Keratinocyte (primary cell): ENCODE data around the gene TYRO3. TPM values are rescaled to one million over a fixed set of nuclear protein-coding genes. Genes with fewer than 3 reads are reported as not detected.

Source experiments
- DNase-seq: peaks from one replicate; pipeline ENCODE4 v3.0.0-alpha.2; 2011; ENCODE audit warnings: low read depth, missing footprints, low spot score
- FAIRE-seq: peaks from 2 replicates; lab custom pipeline; 2011; peaks lifted over from hg19 to GRCh38; lab: Jason Lieb, UNC
- H2AFZ ChIP-seq: 2 replicates; pipeline ENCODE4 v1.6.0; 2012; ENCODE audit warnings: low read length, control low read depth, inconsistent platforms; ENCODE audit not compliant: control insufficient read depth
- H3K27ac ChIP-seq: 2 replicates; pipeline ENCODE4 v1.5.1; 2011; ENCODE audit warnings: low read length; ENCODE audit not compliant: control insufficient read depth, insufficient read depth
- H3K27me3 ChIP-seq: 3 replicates; pipeline ENCODE4 v1.6.0; 2011; ENCODE audit warnings: low read length; ENCODE audit not compliant: control insufficient read depth, insufficient read depth; ENCODE audit errors: extremely low read depth
- H3K36me3 ChIP-seq, 2 experiments: 2 replicates in 1 of 2; 3 replicates in 1 of 2; pipeline ENCODE4 v1.5.1; 2011; ENCODE audit warnings: low read length in 2 of 2, mild to moderate bottlenecking in 1 of 2; ENCODE audit not compliant: control insufficient read depth in 2 of 2, insufficient read depth in 2 of 2; ENCODE audit errors: extremely low read depth in 1 of 2
- H3K4me1 ChIP-seq: 3 replicates; pipeline ENCODE4 v1.5.1; 2011; ENCODE audit warnings: low read length; ENCODE audit not compliant: control insufficient read depth, insufficient read depth; ENCODE audit errors: extremely low read depth
- H3K4me2 ChIP-seq: 3 replicates; pipeline ENCODE4 v1.6.0; 2011; ENCODE audit warnings: low read depth, low read length; ENCODE audit not compliant: control insufficient read depth, insufficient read depth; ENCODE audit errors: extremely low read depth
- H3K4me3 ChIP-seq, 3 experiments: fragments of 200-600 bp in 1 of 3; sonication (generic) in 1 of 3; 2 replicates in 2 of 3; 3 replicates in 1 of 3; pipeline ENCODE4 v1.5.1; 2011 to 2016; ENCODE audit warnings: low read length in 3 of 3, mild to moderate bottlenecking in 3 of 3, control low read depth in 2 of 3, inconsistent platforms in 1 of 3, low read depth in 1 of 3, mixed read lengths in 1 of 3, mixed run types in 1 of 3, moderate library complexity in 1 of 3; ENCODE audit not compliant: control insufficient read depth in 2 of 3, insufficient read depth in 2 of 3; ENCODE audit errors: extremely low read depth in 1 of 3
- H3K79me2 ChIP-seq: 2 replicates; pipeline ENCODE4 v1.6.0; 2012; ENCODE audit warnings: low read length; ENCODE audit not compliant: control insufficient read depth, insufficient read depth
- H3K9ac ChIP-seq: 3 replicates; pipeline ENCODE4 v1.6.0; 2011; ENCODE audit warnings: low read length; ENCODE audit not compliant: control insufficient read depth, insufficient read depth; ENCODE audit errors: extremely low read depth
- H3K9me1 ChIP-seq: 3 replicates; pipeline ENCODE4 v1.6.0; 2011; ENCODE audit warnings: low read length; ENCODE audit not compliant: control insufficient read depth, insufficient read depth; ENCODE audit errors: extremely low read depth
- H3K9me3 ChIP-seq: 2 replicates; pipeline ENCODE4 v1.5.1; 2012; ENCODE audit warnings: low read depth, low read length; ENCODE audit not compliant: control insufficient read depth
- H4K20me1 ChIP-seq: 3 replicates; pipeline ENCODE4 v1.6.0; 2011; ENCODE audit warnings: low read length; ENCODE audit not compliant: control insufficient read depth, insufficient read depth; ENCODE audit errors: extremely low read depth
- EZH2 ChIP-seq: IDR thresholded peaks from one replicate; pipeline ENCODE4 v1.6.1; 2012; ENCODE audit warnings: inconsistent platforms, mild to moderate bottlenecking, low read length, moderate library complexity
- dilution Hi-C: fragments of 300-500 bp; cut with MboI; formaldehyde crosslinking; loops from one replicate; pipeline ENCODE4 v1.7.0; 2020; ENCODE audit warnings: low sequenced_read_pairs; ENCODE audit not compliant: extremely low pct_ligation_motif_present
- polyA plus RNA-seq, 5 experiments: library from polyadenylated mRNA; depleted of rRNA in 3 of 5; stranded (reverse) in 3 of 5; stranded (forward) in 1 of 5; unstranded in 1 of 5; fragments of >200 nt; gene quantifications; 1 replicate in 1 of 5; 2 replicates in 3 of 5; 3 replicates in 1 of 5; pipeline versions ENCODE4 v1.2.1 to v1.2.3, GENCODE V29; 2011 to 2012; ENCODE audit warnings: missing spikeins in 2 of 5, low read depth in 1 of 5, low replicate concordance in 1 of 5
- TF ChIP-seq, protein P1 (sequence below), 3 experiments: IDR thresholded peaks in 1 of 3; conservative IDR thresholded peaks in 1 of 3; optimal IDR thresholded peaks in 1 of 3; 2 replicates in 2 of 3; 3 replicates in 1 of 3; pipeline versions ENCODE3 to v1.5.1; 2011; ENCODE audit warnings: low read length in 3 of 3, mild to moderate bottlenecking in 3 of 3, moderate library complexity in 2 of 3, control low read depth in 1 of 3, inconsistent platforms in 1 of 3; ENCODE audit not compliant: insufficient read depth in 2 of 3; ENCODE audit errors: extremely low read depth in 1 of 3

TYRO3 gene
- polyA plus RNA-seq, 1 donor (not counting 4 experiments of a cell fraction or from before 2014, with no cell fraction given) = 9.0 TPM

GRCh38 chr15:41571948-41572347 lies 12.9 kb downstream of the TYRO3 start:
- no peak for DNase-seq
- H3K79me2 ChIP-seq = no peaks in the 10 kb centered on the region
- no peaks in the 10 kb centered on the region for H3K9me1 ChIP-seq
- no peak for TF ChIP-seq EZH2
- TF ChIP-seq, protein P1, sequence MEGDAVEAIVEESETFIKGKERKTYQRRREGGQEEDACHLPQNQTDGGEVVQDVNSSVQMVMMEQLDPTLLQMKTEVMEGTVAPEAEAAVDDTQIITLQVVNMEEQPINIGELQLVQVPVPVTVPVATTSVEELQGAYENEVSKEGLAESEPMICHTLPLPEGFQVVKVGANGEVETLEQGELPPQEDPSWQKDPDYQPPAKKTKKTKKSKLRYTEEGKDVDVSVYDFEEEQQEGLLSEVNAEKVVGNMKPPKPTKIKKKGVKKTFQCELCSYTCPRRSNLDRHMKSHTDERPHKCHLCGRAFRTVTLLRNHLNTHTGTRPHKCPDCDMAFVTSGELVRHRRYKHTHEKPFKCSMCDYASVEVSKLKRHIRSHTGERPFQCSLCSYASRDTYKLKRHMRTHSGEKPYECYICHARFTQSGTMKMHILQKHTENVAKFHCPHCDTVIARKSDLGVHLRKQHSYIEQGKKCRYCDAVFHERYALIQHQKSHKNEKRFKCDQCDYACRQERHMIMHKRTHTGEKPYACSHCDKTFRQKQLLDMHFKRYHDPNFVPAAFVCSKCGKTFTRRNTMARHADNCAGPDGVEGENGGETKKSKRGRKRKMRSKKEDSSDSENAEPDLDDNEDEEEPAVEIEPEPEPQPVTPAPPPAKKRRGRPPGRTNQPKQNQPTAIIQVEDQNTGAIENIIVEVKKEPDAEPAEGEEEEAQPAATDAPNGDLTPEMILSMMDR (optimal IDR thresholded peaks at IDR 0.05 in 1 of 3, IDR thresholded peaks at IDR 0.05 in 1 of 3, conservative IDR thresholded peaks at IDR 0.05 in 1 of 3; ENCODE audit: extremely low read depth in 1 of 3, insufficient read depth in 2 of 3, low read length in 3 of 3) = no peak
- peaks cover 0 to 5% of the 10 kb centered on the region in 2 experiments for H3K36me3 ChIP-seq
- H2AFZ ChIP-seq = no peak overlapping the region
- no peaks in the 10 kb centered on the region for H4K20me1 ChIP-seq
- H3K4me2 ChIP-seq = no peak overlapping the region
- H3K27me3 ChIP-seq = no peaks in the 10 kb centered on the region
- no peak overlapping the region for H3K4me3 ChIP-seq
- no peak overlapping the region for H3K9ac ChIP-seq
- H3K4me1 ChIP-seq = no peaks in the 10 kb centered on the region
- FAIRE-seq = no peak
- no peak overlapping the region for H3K27ac ChIP-seq
- dilution Hi-C loops = no loop called here
- H3K9me3 ChIP-seq = no peaks in the 10 kb centered on the region

GRCh38 chr15:41572866-41573265 lies 13.9 kb downstream of the TYRO3 start:
- no peaks in the 10 kb centered on the region for H3K9me1 ChIP-seq
- no peak overlapping the region for H3K27ac ChIP-seq
- no peaks in the 10 kb centered on the region for H3K27me3 ChIP-seq
- no peak for TF ChIP-seq EZH2
- TF ChIP-seq, protein P1 (optimal IDR thresholded peaks at IDR 0.05 in 1 of 3, IDR thresholded peaks at IDR 0.05 in 1 of 3, conservative IDR thresholded peaks at IDR 0.05 in 1 of 3; ENCODE audit: extremely low read depth in 1 of 3, insufficient read depth in 2 of 3, low read length in 3 of 3) = no peak
- H3K4me2 ChIP-seq = no peak overlapping the region
- no peaks in the 10 kb centered on the region for H4K20me1 ChIP-seq
- no peak overlapping the region for H3K4me3 ChIP-seq
- FAIRE-seq (no peak), DNase-seq (no peak)
- no peak overlapping the region for H3K9ac ChIP-seq
- no peak overlapping the region for H2AFZ ChIP-seq
- H3K4me1 ChIP-seq = no peaks in the 10 kb centered on the region
- dilution Hi-C loops = no loop called here
- no peaks in the 10 kb centered on the region for H3K9me3 ChIP-seq
- H3K79me2 ChIP-seq = no peaks in the 10 kb centered on the region
- H3K36me3 ChIP-seq = peaks cover 0 to 5% of the 10 kb centered on the region in 2 experiments
